IMR-90 (cell line): Measurements from ENCODE around the gene ARHGAP24. TPM values are rescaled to one million over a fixed set of nuclear protein-coding genes. Genes with fewer than 3 reads are reported as not detected.

Experiments
- ATAC-seq: fragments of 200-7000 bp; cut with Tn5 transposase; 2 replicates; pipeline ENCODE4 v1.9.1; 2020; ENCODE audit warnings: low read depth, mild to moderate bottlenecking, moderate library complexity
- BruUV-seq: library from RNA; stranded (reverse); fragments of 400-500 nt; replicated peaks from 2 replicates; lab custom pipeline; 2021; lab: Mats Ljungman, UMichigan
- CTCF ChIA-PET: fragments of 300-600 bp; formaldehyde crosslinking; extraction: SDS; loops from one replicate; lab custom pipeline; 2021; ENCODE audit warnings: antibody characterized with exemption; lab: Yijun Ruan, JAX
- POLR2A ChIA-PET: fragments of 300-600 bp; sonication (Branson Sonifier 250); formaldehyde crosslinking; loops from one replicate; lab custom pipeline; 2022; ENCODE audit warnings: antibody characterized with exemption; ENCODE audit not compliant: unreplicated experiment; lab: Charles Lee
- DNase-seq: peaks from one replicate; pipeline ENCODE4 v3.0.0; 2013
- H2AFZ ChIP-seq: replicated peaks from 2 replicates; pipeline ENCODE3; 2013; ENCODE audit warnings: low read length, mild to moderate bottlenecking; ENCODE audit not compliant: poor library complexity
- H2AK5ac ChIP-seq: 2 replicates; pipeline ENCODE4 v1.6.1; 2013; ENCODE audit warnings: low read depth, low read length, inconsistent platforms
- H2AK9ac ChIP-seq: replicated peaks from 2 replicates; pipeline ENCODE3; 2013; ENCODE audit warnings: mild to moderate bottlenecking, low read depth, low read length, moderate library complexity; ENCODE audit not compliant: poor library complexity
- H2BK120ac ChIP-seq: 2 replicates; pipeline ENCODE4 v1.6.1; 2013; ENCODE audit warnings: low read depth, low read length, inconsistent platforms
- H2BK15ac ChIP-seq: 3 replicates; pipeline ENCODE4 v1.6.1; 2013; ENCODE audit warnings: low read depth, low read length, inconsistent platforms
- H2BK20ac ChIP-seq: 2 replicates; pipeline ENCODE4 v1.6.1; 2013; ENCODE audit warnings: low read depth, mild to moderate bottlenecking, inconsistent platforms, low read length, moderate library complexity
- H2BK5ac ChIP-seq: 2 replicates; pipeline ENCODE4 v1.6.1; 2013; ENCODE audit warnings: mild to moderate bottlenecking, low read depth, low read length, inconsistent platforms; ENCODE audit not compliant: poor library complexity, severe bottlenecking
- H3K14ac ChIP-seq: replicated peaks from 2 replicates; pipeline ENCODE4 v1.6.1; 2013; ENCODE audit warnings: low read depth, low read length, inconsistent platforms
- H3K18ac ChIP-seq: 2 replicates; pipeline ENCODE4 v1.6.1; 2013; ENCODE audit warnings: low read depth, low read length, control low read depth
- H3K23ac ChIP-seq: 2 replicates; pipeline ENCODE4 v1.6.1; 2013; ENCODE audit warnings: low read depth, low read length, inconsistent platforms
- H3K27ac ChIP-seq: 2 replicates; pipeline ENCODE4 v1.5.1; 2013; ENCODE audit warnings: mild to moderate bottlenecking, control low read depth, low read length; ENCODE audit not compliant: insufficient read depth
- H3K27me3 ChIP-seq: 2 replicates; pipeline ENCODE4 v1.6.1; 2013; ENCODE audit warnings: low read length; ENCODE audit not compliant: control insufficient read depth, insufficient read depth
- H3K36me3 ChIP-seq: 2 replicates; pipeline ENCODE4 v1.6.1; 2013; ENCODE audit warnings: low read length, mixed read lengths; ENCODE audit not compliant: control insufficient read depth, insufficient read depth
- H3K4ac ChIP-seq: 2 replicates; pipeline ENCODE4 v1.6.1; 2013; ENCODE audit warnings: low read depth, low read length, inconsistent platforms
- H3K4me1 ChIP-seq: 2 replicates; pipeline ENCODE4 v1.6.1; 2013; ENCODE audit warnings: low read length, mixed read lengths; ENCODE audit not compliant: control insufficient read depth, insufficient read depth
- H3K4me2 ChIP-seq: 2 replicates; pipeline ENCODE4 v1.6.1; 2013; ENCODE audit warnings: low read depth, mild to moderate bottlenecking, control low read depth, low read length, moderate library complexity
- H3K4me3 ChIP-seq: 2 replicates; pipeline ENCODE4 v1.5.1; 2013; ENCODE audit warnings: low read depth, mild to moderate bottlenecking, control low read depth, low read length, moderate library complexity; ENCODE audit not compliant: insufficient read depth
- H3K56ac ChIP-seq: 2 replicates; pipeline ENCODE4 v1.6.1; 2013; ENCODE audit warnings: low read length, inconsistent platforms; ENCODE audit not compliant: insufficient read depth; ENCODE audit errors: extremely low read depth
- H3K79me1 ChIP-seq, 2 experiments: 2 replicates each; pipeline ENCODE4 v1.6.1; 2013; ENCODE audit warnings: low read length in 2 of 2, inconsistent platforms in 1 of 2, low read depth in 1 of 2
- H3K9ac ChIP-seq: 2 replicates; pipeline ENCODE4 v1.6.1; 2013; ENCODE audit warnings: low read depth, low read length, control low read depth
- H3K9me1 ChIP-seq: 2 replicates; pipeline ENCODE4 v1.6.1; 2013; ENCODE audit warnings: low read length, inconsistent platforms; ENCODE audit not compliant: insufficient read depth
- H3K9me3 ChIP-seq: 2 replicates; pipeline ENCODE4 v1.6.1; 2013; ENCODE audit warnings: low read length; ENCODE audit not compliant: control insufficient read depth, insufficient read depth
- H4K20me1 ChIP-seq: 2 replicates; pipeline ENCODE4 v1.6.1; 2013; ENCODE audit warnings: low read length, inconsistent platforms; ENCODE audit not compliant: insufficient read depth
- H4K5ac ChIP-seq: 2 replicates; pipeline ENCODE4 v1.6.1; 2013; ENCODE audit warnings: mild to moderate bottlenecking, low read depth, low read length, control low read depth
- H4K8ac ChIP-seq, 2 experiments: 2 replicates each; pipeline ENCODE4 v1.6.1; 2013; ENCODE audit warnings: low read depth in 2 of 2, low read length in 2 of 2, control low read depth in 1 of 2, inconsistent platforms in 1 of 2
- H4K91ac ChIP-seq: 2 replicates; pipeline ENCODE4 v1.6.1; 2013; ENCODE audit warnings: low read depth, low read length, inconsistent platforms; ENCODE audit not compliant: insufficient read depth
- CEBPB ChIP-seq: IDR thresholded peaks from 2 replicates; pipeline ENCODE4 v1.6.1; 2012; ENCODE audit warnings: low read depth, low read length, improper control_type of control experiment
- NFE2L2 ChIP-seq: fragments of 150-350 bp; IDR thresholded peaks from 2 replicates; pipeline ENCODE4 v1.6.1; 2016; ENCODE audit warnings: low read depth, mild to moderate bottlenecking, low read length
- WGBS, 2 experiments: methylation state at CpG; one replicate each; pipeline versions ENCODE4 v1.1.5 to v1.1.7; 2013; ENCODE audit warnings: missing lambda C conversion rate in 2 of 2; ENCODE audit not compliant: insufficient read length in 1 of 2; ENCODE audit errors: extremely low coverage in 2 of 2; 5-methylcytosine and 5-hydroxymethylcytosine counted together
- dilution Hi-C: fragments of 300-500 bp; cut with HindIII; formaldehyde crosslinking; loops from one replicate; pipeline ENCODE4 v1.14.3; 2018; ENCODE audit warnings: low sequenced_read_pairs; ENCODE audit not compliant: unreplicated experiment
- in situ Hi-C: fragments of 300-500 bp; cut with MboI; formaldehyde crosslinking; loops from 3 replicates; pipeline ENCODE4 v1.14.3; 2019; ENCODE audit warnings: low sequenced_read_pairs, inconsistent platforms, mixed read lengths
- intact Hi-C: fragments of 100-400 bp; cut with micrococcal nuclease; formaldehyde crosslinking; loops from 2 replicates; pipeline ENCODE4 v1.10.0; 2022
- polyA plus RNA-seq, 3 experiments: library from polyadenylated mRNA; depleted of rRNA; stranded (reverse); fragments of >200 nt; gene quantifications; 2 replicates each; pipeline ENCODE4 v1.2.3, GENCODE V29; 2012; ENCODE audit warnings: low replicate concordance in 1 of 3
- total RNA-seq: library from RNA; depleted of rRNA; stranded (reverse); fragments of >200 nt; gene quantifications from 2 replicates; pipeline ENCODE4 v1.2.3, GENCODE V29; 2012

ARHGAP24 gene
- total and polyA plus RNA-seq, 2 of the 4 experiments (the other 2 are of a cell fraction): 11.9 to 24.0 TPM

DNA sequence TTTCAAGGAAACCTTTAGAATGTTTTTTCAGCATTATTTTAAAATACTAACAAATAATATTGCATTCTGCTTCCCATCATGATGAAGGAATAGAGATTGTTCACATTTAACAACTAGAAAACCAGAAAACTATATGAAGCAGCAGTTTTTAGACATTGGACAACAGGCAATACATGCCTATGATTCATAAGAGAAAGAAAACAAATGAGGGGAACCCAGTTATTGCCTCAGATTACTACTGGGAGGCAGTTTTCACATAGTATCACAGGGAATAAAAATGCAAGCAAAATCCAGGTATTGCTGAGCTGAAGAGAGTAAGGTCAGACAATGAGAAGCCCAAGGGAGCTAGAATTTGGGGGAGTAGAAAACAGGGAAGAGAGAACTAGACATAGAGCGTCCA lies 511.3 kb downstream of the ARHGAP24 start:
- no peak overlapping the region for H3K23ac ChIP-seq
- H2BK15ac ChIP-seq: no peak overlapping the region
- intact Hi-C loops (no loop called here), dilution Hi-C loops (no loop called here), in situ Hi-C loops (no loop called here)
- H2BK5ac ChIP-seq: no peak overlapping the region
- H2AK9ac ChIP-seq: no peak overlapping the region
- TF ChIP-seq CEBPB: peak; percentile 29; the same call in 1 of the 2 replicates
- TF ChIP-seq NFE2L2: no peak
- no peak overlapping the region for H2AFZ ChIP-seq
- ATAC-seq (peak; percentile 71), DNase-seq (peak; percentile 29)
- no peak overlapping the region for H3K4ac ChIP-seq
- H3K9ac ChIP-seq: no peak overlapping the region
- H3K4me1 ChIP-seq: no peaks in the 10 kb centered on the region
- no peak overlapping the region for H2BK120ac ChIP-seq
- no peak overlapping the region for H3K4me3 ChIP-seq
- H3K27ac ChIP-seq: no peak overlapping the region
- H3K79me1 ChIP-seq: no peaks in the 10 kb centered on the region
- H4K5ac ChIP-seq: no peak overlapping the region
- POLR2A ChIA-PET: no interaction called here
- H3K27me3 ChIP-seq: no peaks in the 10 kb centered on the region
- H3K9me3 ChIP-seq: no peaks in the 10 kb centered on the region
- H4K20me1 ChIP-seq: no peaks in the 10 kb centered on the region
- H4K91ac ChIP-seq: no peak overlapping the region
- H3K4me2 ChIP-seq: no peak overlapping the region
- H3K36me3 ChIP-seq: no peaks in the 10 kb centered on the region; the same call in 1 of the 2 replicates
- no TSS peak for BruUV-seq
- no peak overlapping the region for H3K14ac ChIP-seq
- no peak overlapping the region for H4K8ac ChIP-seq
- H3K18ac ChIP-seq: no peak overlapping the region
- H2BK20ac ChIP-seq: no peak overlapping the region
- H3K56ac ChIP-seq: no peak overlapping the region
- H3K9me1 ChIP-seq: no peaks in the 10 kb centered on the region
- CTCF ChIA-PET: interaction anchor here (0.8 to 1.3 kb wide), 2 partner anchors 17 to 190 kb away, joined by 3 to 4 read pairs; no protein-coding TSS in a partner anchor
- no CpG with 5 or more reads among the region's 1 CpG for WGBS, 2 experiments
- H2AK5ac ChIP-seq: no peak overlapping the region
